H1 (cell line): Measurements from ENCODE around the gene KCNQ1OT1. TPM values are rescaled to one million over a fixed set of nuclear protein-coding genes. Genes with fewer than 3 reads are reported as not detected.

ENCODE experiments used
- BRCA1 ChIP-seq: IDR thresholded peaks from 2 replicates; pipeline ENCODE4 v1.6.1; 2012; ENCODE audit warnings: low read depth, low read length, improper control_type of control experiment
- CBX5 ChIP-seq: fragments of 300-800, 300-1000 bp; sonication (generic); IDR thresholded peaks from 2 replicates; pipeline ENCODE4 v1.7.1; 2016; ENCODE audit warnings: antibody characterized with exemption, low read length, low read depth
- FOSL1 ChIP-seq: IDR thresholded peaks from 2 replicates; pipeline ENCODE4 v1.6.1; 2011; ENCODE audit warnings: mild to moderate bottlenecking, low read depth, low read length, moderate library complexity; ENCODE audit not compliant: insufficient read depth
- KDM1A ChIP-seq: fragments of 200-600, 300-600 bp; sonication (generic); IDR thresholded peaks from 2 replicates; pipeline ENCODE4 v1.7.1; 2016; ENCODE audit warnings: mild to moderate bottlenecking, low read length, borderline replicate concordance
- KDM4A ChIP-seq: IDR thresholded peaks from one replicate; pipeline ENCODE4 v1.7.1; 2012; ENCODE audit warnings: low read depth, mild to moderate bottlenecking, moderate library complexity, low read length, inconsistent platforms; ENCODE audit not compliant: severe bottlenecking
- PHF8 ChIP-seq: fragments of 200-600 bp; sonication (generic); conservative IDR thresholded peaks from 2 replicates; pipeline ENCODE4 v1.7.1; 2012; ENCODE audit warnings: low read depth, mild to moderate bottlenecking, inconsistent platforms, low read length, moderate library complexity
- RAD21 ChIP-seq, 2 experiments: IDR thresholded peaks in 1 of 2; conservative IDR thresholded peaks in 1 of 2; 2 replicates each; pipeline ENCODE4 v1.6.1; 2011; ENCODE audit warnings: low read depth in 2 of 2, low read length in 2 of 2, improper control_type of control experiment in 1 of 2, inconsistent platforms in 1 of 2, mild to moderate bottlenecking in 1 of 2, moderate library complexity in 1 of 2
- SUZ12 ChIP-seq: fragments of 200-600 bp; sonication (generic); IDR thresholded peaks from 2 replicates; pipeline ENCODE4 v1.6.1; 2012; ENCODE audit warnings: mild to moderate bottlenecking, inconsistent platforms, low read length, moderate library complexity, mixed read lengths
- TAF1 ChIP-seq: IDR thresholded peaks from 2 replicates; pipeline ENCODE4 v1.6.1; 2011; ENCODE audit warnings: mild to moderate bottlenecking, low read depth, low read length
- TAF7 ChIP-seq: optimal IDR thresholded peaks from 2 replicates; pipeline ENCODE3; 2011; ENCODE audit warnings: low read depth, mild to moderate bottlenecking, inconsistent platforms, low read length, moderate library complexity, borderline replicate concordance
- YY1 ChIP-seq: IDR thresholded peaks from 2 replicates; pipeline ENCODE4 v1.6.1; 2011; ENCODE audit warnings: low read depth, mild to moderate bottlenecking, low read length
- polyA plus RNA-seq, 7 experiments: library from polyadenylated mRNA; depleted of rRNA in 3 of 7; stranded (reverse) in 5 of 7; unstranded in 2 of 7; fragments of >200 nt in 5 of 7; fragments of 200-250 nt in 2 of 7; gene quantifications; 1 replicate in 5 of 7; 2 replicates in 1 of 7; 4 replicates in 1 of 7; pipeline versions ENCODE4 v1.2.1 to v1.2.3, GENCODE V29; 2011 to 2013; ENCODE audit warnings: missing spikeins in 2 of 7, mixed read lengths in 2 of 7
- total RNA-seq: library from RNA; stranded (reverse); fragmentation: NEBNext Ultra II Directional; extraction: Animal tissue kit (Norgen Biotek cat#: 25700); gene quantifications from 2 replicates; pipeline ENCODE4 v1.2.1, GENCODE V29; 2021
- TF ChIP-seq, protein P1 (sequence below): fragments of 300-600 bp; sonication (generic); IDR thresholded peaks from 2 replicates; pipeline ENCODE4 v1.7.1; 2012; ENCODE audit warnings: low read length, moderate library complexity, mild to moderate bottlenecking, inconsistent platforms; ENCODE audit not compliant: insufficient replicate concordance

Gene KCNQ1OT1
- total and polyA plus RNA-seq, 2 of the 8 experiments (the other 6 are each of a cell fraction or from before 2014, with no cell fraction given), result 0.21 to 1.2 TPM

DNA sequence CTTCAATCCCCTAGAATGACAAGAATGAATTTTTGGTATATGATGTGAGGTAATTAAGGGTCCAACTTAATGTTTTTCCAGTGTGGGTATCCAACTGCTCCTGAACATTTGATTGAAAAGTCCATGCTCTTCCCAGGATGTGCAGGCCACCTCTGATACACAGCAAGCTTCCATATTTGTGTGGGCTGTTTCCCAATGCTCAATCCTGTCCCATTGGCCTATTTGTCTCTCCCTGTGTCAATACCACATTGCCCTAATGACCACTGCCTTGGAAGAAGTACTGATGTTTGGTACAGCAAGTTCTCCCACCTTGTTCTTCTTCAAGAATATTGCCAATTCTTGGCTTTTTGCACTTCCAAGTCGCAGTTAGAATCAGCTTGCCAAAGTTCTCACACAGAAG lies 42.9 kb downstream of the KCNQ1OT1 start (continued):
- TF ChIP-seq, protein P1, sequence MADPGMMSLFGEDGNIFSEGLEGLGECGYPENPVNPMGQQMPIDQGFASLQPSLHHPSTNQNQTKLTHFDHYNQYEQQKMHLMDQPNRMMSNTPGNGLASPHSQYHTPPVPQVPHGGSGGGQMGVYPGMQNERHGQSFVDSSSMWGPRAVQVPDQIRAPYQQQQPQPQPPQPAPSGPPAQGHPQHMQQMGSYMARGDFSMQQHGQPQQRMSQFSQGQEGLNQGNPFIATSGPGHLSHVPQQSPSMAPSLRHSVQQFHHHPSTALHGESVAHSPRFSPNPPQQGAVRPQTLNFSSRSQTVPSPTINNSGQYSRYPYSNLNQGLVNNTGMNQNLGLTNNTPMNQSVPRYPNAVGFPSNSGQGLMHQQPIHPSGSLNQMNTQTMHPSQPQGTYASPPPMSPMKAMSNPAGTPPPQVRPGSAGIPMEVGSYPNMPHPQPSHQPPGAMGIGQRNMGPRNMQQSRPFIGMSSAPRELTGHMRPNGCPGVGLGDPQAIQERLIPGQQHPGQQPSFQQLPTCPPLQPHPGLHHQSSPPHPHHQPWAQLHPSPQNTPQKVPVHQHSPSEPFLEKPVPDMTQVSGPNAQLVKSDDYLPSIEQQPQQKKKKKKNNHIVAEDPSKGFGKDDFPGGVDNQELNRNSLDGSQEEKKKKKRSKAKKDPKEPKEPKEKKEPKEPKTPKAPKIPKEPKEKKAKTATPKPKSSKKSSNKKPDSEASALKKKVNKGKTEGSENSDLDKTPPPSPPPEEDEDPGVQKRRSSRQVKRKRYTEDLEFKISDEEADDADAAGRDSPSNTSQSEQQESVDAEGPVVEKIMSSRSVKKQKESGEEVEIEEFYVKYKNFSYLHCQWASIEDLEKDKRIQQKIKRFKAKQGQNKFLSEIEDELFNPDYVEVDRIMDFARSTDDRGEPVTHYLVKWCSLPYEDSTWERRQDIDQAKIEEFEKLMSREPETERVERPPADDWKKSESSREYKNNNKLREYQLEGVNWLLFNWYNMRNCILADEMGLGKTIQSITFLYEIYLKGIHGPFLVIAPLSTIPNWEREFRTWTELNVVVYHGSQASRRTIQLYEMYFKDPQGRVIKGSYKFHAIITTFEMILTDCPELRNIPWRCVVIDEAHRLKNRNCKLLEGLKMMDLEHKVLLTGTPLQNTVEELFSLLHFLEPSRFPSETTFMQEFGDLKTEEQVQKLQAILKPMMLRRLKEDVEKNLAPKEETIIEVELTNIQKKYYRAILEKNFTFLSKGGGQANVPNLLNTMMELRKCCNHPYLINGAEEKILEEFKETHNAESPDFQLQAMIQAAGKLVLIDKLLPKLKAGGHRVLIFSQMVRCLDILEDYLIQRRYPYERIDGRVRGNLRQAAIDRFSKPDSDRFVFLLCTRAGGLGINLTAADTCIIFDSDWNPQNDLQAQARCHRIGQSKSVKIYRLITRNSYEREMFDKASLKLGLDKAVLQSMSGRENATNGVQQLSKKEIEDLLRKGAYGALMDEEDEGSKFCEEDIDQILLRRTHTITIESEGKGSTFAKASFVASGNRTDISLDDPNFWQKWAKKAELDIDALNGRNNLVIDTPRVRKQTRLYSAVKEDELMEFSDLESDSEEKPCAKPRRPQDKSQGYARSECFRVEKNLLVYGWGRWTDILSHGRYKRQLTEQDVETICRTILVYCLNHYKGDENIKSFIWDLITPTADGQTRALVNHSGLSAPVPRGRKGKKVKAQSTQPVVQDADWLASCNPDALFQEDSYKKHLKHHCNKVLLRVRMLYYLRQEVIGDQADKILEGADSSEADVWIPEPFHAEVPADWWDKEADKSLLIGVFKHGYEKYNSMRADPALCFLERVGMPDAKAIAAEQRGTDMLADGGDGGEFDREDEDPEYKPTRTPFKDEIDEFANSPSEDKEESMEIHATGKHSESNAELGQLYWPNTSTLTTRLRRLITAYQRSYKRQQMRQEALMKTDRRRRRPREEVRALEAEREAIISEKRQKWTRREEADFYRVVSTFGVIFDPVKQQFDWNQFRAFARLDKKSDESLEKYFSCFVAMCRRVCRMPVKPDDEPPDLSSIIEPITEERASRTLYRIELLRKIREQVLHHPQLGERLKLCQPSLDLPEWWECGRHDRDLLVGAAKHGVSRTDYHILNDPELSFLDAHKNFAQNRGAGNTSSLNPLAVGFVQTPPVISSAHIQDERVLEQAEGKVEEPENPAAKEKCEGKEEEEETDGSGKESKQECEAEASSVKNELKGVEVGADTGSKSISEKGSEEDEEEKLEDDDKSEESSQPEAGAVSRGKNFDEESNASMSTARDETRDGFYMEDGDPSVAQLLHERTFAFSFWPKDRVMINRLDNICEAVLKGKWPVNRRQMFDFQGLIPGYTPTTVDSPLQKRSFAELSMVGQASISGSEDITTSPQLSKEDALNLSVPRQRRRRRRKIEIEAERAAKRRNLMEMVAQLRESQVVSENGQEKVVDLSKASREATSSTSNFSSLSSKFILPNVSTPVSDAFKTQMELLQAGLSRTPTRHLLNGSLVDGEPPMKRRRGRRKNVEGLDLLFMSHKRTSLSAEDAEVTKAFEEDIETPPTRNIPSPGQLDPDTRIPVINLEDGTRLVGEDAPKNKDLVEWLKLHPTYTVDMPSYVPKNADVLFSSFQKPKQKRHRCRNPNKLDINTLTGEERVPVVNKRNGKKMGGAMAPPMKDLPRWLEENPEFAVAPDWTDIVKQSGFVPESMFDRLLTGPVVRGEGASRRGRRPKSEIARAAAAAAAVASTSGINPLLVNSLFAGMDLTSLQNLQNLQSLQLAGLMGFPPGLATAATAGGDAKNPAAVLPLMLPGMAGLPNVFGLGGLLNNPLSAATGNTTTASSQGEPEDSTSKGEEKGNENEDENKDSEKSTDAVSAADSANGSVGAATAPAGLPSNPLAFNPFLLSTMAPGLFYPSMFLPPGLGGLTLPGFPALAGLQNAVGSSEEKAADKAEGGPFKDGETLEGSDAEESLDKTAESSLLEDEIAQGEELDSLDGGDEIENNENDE, result no peak
- TF ChIP-seq BRCA1, result no peak
- TF ChIP-seq KDM1A, result no peak
- no peak for TF ChIP-seq CBX5
- TF ChIP-seq FOSL1, result no peak
- no peak for TF ChIP-seq TAF1
- TF ChIP-seq KDM4A, result no peak
- no peak for TF ChIP-seq PHF8
- no peak for TF ChIP-seq SUZ12
- no peak for TF ChIP-seq TAF7
- TF ChIP-seq YY1, result no peak
- no peak for TF ChIP-seq RAD21 (IDR thresholded peaks at IDR 0.05 in 1 of 2, conservative IDR thresholded peaks at IDR 0.05 in 1 of 2; ENCODE audit: low read depth in 2 of 2, low read length in 2 of 2)
